GM12891 (cell line): ENCODE measurements around the gene CSNK1E.

Source experiments
- DNase-seq: peaks from one replicate; pipeline ENCODE4 v3.0.0; 2011; ENCODE audit warnings: low spot score; ENCODE audit not compliant: insufficient read length
- FAIRE-seq: peaks from 2 replicates; lab custom pipeline; 2011; peaks lifted over from hg19 to GRCh38; lab: Jason Lieb, UNC
- PAX5 ChIP-seq: IDR thresholded peaks from 2 replicates; pipeline ENCODE4 v1.6.1; 2011; ENCODE audit warnings: low read length, moderate library complexity, mild to moderate bottlenecking; ENCODE audit not compliant: insufficient read depth, severe bottlenecking
- POLR2A ChIP-seq: IDR thresholded peaks from 2 replicates; pipeline ENCODE4 v1.6.1; 2011; ENCODE audit warnings: low read depth, low read length, control low read depth
- POLR2AphosphoS5 ChIP-seq: IDR thresholded peaks from 2 replicates; pipeline ENCODE4 v1.6.1; 2011; ENCODE audit warnings: low read depth, low read length, control low read depth
- POU2F2 ChIP-seq: IDR thresholded peaks from 2 replicates; pipeline ENCODE4 v1.6.1; 2011; ENCODE audit warnings: low read depth, mild to moderate bottlenecking, control low read depth, low read length, moderate library complexity
- SPI1 ChIP-seq: IDR thresholded peaks from 2 replicates; pipeline ENCODE4 v1.6.1; 2011; ENCODE audit warnings: low read depth, low read length, control low read depth
- TAF1 ChIP-seq: IDR thresholded peaks from 2 replicates; pipeline ENCODE4 v1.6.1; 2011; ENCODE audit warnings: low read depth, low read length, control low read depth

CSNK1E gene

GRCh38 chr22:38327805-38328204, 10.6 kb upstream of the CSNK1E start:
- DNase-seq (no peak), FAIRE-seq (no peak)
- TF ChIP-seq SPI1 (no peak), TAF1 (no peak), POU2F2 (no peak), POLR2AphosphoS5 (no peak), POLR2A (no peak), PAX5 (no peak)

- TF ChIP-seq TAF1: no peak
- no peak for TF ChIP-seq POLR2A
- no peak for TF ChIP-seq POLR2AphosphoS5
- TF ChIP-seq POU2F2: no peak
- no peak for TF ChIP-seq PAX5
- no peak for TF ChIP-seq SPI1
Observed at GRCh38 chr22:38327396-38327795, 10.2 kb upstream of the CSNK1E start.

GRCh38 chr22:38325587-38325986, 8.4 kb upstream of the CSNK1E start:
- TF ChIP-seq POU2F2 (no peak), PAX5 (no peak), POLR2AphosphoS5 (no peak), POLR2A (no peak), SPI1 (no peak), TAF1 (no peak)
- no peak for FAIRE-seq
- no peak for DNase-seq

More at GRCh38 chr22:38327396-38327795, 10.2 kb upstream of the CSNK1E start:
- DNase-seq (no peak), FAIRE-seq (no peak)

DNA sequence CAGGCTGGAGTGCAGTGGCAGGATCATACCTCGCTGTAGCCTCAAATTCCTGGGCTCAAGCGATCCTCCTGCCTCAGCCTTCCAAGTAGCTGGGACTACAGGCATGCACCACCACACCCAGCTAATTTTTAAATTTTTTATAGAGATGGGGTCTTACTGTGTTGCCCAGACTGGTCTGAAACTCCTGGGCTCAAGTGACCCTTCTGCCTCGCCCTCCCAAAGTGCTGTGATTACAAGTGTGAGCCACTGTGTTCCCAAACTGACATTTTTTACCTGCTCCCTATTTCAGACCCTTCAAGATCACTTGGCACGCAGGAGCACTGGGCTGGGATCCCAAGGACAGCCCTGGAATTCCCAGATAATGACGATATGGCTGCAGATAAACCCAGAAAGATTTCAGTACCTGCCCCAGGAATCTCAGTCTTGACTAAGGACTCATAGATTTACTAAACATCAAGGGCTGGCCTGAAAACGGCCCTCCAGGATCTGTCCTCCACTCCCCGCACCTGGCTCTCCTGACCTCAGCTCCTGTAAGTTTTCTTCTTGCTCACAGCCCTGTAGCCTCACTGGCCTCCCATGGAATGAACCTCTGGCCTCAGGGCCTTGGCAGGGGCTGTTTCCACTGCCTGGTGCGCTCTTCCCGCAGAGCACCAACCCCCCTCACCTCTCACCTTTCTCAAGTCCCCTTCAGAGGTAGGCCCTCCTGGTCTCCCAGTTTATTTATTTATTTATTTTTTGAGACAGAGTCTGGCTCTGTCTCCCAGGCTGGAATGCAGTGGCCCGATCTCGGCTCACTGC, 3.6 kb upstream of the CSNK1E start:
- DNase-seq: no peak
- no peak for FAIRE-seq
- TF ChIP-seq POLR2A (no peak), POLR2AphosphoS5 (no peak), POU2F2 (no peak), SPI1 (no peak), TAF1 (no peak), PAX5 (no peak)

DNA sequence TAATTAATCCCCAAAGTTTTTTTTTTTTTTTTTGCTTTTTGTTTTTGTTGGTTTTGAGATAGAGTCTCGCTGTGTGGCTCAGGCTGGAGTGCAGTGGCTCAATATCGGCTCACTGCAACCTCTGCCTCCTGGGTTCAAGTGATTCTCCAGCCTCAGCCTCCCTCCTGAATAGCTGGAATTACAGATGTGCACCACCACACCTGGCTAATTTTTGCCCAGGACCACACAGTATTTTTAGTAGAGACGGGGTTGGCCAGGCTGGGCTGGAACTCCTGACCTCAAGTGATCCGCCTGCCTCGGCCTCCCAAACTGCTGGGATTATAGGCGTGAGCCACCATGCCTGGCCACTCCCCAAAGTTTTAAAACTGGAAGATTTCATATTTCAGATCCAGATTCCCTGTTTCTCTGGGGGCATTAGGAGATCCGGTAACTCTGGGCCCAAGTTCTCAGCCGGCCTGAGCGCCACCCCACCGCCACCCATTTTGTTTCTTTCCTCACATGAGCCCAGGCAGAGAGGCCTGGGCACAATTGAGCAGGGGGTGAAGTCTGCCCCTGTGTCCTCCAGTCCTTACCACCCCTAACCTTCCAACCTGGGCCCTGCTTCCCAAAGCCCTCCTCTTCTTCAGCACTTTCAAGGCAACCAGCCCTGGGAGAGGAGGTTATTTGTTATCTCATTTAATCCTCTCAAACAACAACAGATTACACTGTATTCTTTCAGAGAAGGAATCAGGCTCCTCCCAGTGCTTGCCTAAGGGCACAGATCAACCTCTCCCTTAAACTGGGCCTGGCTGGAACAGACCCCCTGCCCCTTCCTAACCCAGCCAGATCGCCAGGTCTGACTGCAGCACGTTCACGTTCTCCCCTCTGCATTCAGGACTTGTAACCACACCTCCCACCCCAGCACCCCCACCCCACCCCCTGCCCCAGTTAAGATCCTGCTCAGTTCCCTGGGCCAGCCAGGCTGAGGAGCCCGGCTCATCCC, 1.9 kb upstream of the CSNK1E start:
- DNase-seq: no peak
- FAIRE-seq: no peak

DNA sequence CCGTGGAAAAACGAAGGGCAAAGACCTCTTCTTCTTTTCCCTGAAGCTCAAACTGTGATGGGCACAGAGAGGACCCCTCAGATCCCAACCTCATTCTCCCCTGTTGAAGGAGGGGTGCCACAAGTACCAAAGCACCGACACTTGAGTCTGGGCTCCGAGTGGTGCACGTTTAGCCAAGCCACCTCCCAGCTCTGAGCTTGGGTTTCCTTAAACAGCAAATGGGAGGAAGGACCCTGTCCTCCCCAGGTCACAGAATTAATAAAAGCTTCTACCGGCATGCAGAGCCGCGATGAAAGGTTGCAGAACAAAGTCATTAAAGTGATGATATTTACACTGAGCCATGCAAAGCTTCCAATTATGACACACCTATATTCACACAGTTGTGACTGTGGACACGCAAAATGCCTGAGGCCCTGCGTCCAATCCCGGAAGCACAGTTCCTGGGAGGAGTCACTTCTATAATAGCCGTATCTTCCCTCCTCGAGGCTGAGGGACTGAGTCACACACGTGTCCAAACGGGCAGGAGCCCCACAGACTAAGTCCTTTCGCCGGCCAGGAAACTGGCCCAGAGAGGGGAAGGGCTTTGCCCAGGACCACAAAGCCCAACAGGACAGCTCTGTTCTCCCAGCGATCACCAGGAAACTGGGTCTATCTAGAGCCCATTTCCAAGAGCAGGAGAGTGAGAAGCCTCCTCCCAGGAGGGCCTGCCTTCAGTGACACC, 922 bp upstream of the CSNK1E start:
- FAIRE-seq: no peak
- DNase-seq: no peak
- no peak for TF ChIP-seq POLR2A
- TF ChIP-seq POU2F2: no peak
- TF ChIP-seq PAX5: no peak
- TF ChIP-seq POLR2AphosphoS5: no peak
- no peak for TF ChIP-seq SPI1
- no peak for TF ChIP-seq TAF1

More for the DNA sequence above, 1.9 kb upstream of the CSNK1E start:
- TF ChIP-seq PAX5: no peak
- TF ChIP-seq POLR2A: no peak
- TF ChIP-seq SPI1: no peak
- no peak for TF ChIP-seq TAF1
- no peak for TF ChIP-seq POLR2AphosphoS5
- TF ChIP-seq POU2F2: no peak

GRCh38 chr22:38316364-38317121, 690 bp downstream of the CSNK1E start:
- TF ChIP-seq POLR2A (no peak; the same call in 1 of the 2 replicates), TAF1 (no peak), PAX5 (no peak), POU2F2 (no peak), SPI1 (no peak), POLR2AphosphoS5 (no peak)
- DNase-seq (peak; percentile 61), FAIRE-seq (peak; percentile 23)

GRCh38 chr22:38315823-38316363, 1.3 kb downstream of the CSNK1E start:
- TF ChIP-seq POLR2A: no peak
- no peak for TF ChIP-seq POU2F2
- TF ChIP-seq PAX5: no peak
- TF ChIP-seq SPI1: no peak
- TF ChIP-seq TAF1: no peak
- no peak for TF ChIP-seq POLR2AphosphoS5
- FAIRE-seq: no peak
- DNase-seq: no peak
